ENCODE results near the gene THSD4. TPM values are rescaled to one million over a fixed set of nuclear protein-coding genes. Genes with fewer than 3 reads are reported as not detected.

THSD4 gene
- total and polyA plus RNA-seq, 9 of the 15 experiments (the other 6 are each of a cell fraction or from before 2014, with no cell fraction given), result 0.04 TPM; not detected in 5

DNA sequence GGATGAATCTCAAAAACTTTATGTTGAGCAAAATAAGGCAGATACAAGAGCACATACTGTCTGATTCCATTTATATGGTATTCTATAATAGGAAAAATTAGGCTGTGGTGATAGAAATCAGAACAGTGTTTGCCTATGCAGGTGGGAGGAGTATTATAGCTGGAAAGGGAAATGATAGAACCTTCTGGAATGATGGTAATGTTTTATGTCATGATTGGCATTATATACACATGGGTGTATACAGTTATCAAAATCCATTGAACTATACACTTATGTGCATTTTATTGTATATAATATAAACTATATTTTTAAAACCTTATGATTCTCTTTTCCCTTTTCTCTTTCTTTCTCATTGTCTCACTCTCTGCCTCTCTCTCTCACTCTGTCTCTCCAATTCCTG lies 156.1 kb downstream of the THSD4 start (continued):
- TF ChIP-seq EWSR1 (IDR thresholded peaks at IDR 0.05; ENCODE audit: borderline replicate concordance, low read depth, partially characterized antibody), result no peak
- TF ChIP-seq, protein P1, sequence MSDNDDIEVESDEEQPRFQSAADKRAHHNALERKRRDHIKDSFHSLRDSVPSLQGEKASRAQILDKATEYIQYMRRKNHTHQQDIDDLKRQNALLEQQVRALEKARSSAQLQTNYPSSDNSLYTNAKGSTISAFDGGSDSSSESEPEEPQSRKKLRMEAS (CRISPR knock-in tag; IDR thresholded peaks at IDR 0.05), result no peak

DNA sequence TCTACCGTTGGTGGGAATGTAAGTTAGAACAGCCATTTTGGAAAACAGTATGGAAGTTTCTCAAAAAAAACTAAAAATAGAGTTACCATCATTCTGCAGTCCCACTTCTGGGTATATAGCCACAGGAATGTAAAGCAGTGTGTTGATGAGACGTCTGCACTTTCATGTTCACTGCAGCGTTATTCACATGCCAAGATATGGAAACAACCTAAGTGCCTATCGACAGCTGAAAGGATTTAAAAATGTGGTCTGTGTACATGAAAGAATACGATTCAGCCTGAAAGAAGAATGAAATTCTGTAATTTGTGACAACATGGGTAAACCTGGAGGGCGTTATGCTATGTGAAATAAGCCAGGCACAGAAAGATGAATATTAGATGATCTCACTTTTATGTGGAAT lies 157.7 kb downstream of the THSD4 start:
- CTCF ChIA-PET (ENCODE audit: low intra/inter-chr PET ratio), result no interaction called here
- DNase-seq (ENCODE audit: extremely low read depth in 1 of 4, low spot score in 3 of 4), result no peak
- Histone ChIP-seq H3K4me1 (replicated peaks in 1 of 2; ENCODE audit: control insufficient read depth in 2 of 2, insufficient read depth in 2 of 2, low read length in 2 of 2) (no peaks in the 10 kb centered on the region), H3K36me3 (ENCODE audit: control insufficient read depth, insufficient read depth, low read length) (no peaks in the 10 kb centered on the region), H2AFZ (ENCODE audit: low read depth, low read length) (no peak overlapping the region), H3K79me2 (ENCODE audit: control insufficient read depth, insufficient read depth, low read length) (no peaks in the 10 kb centered on the region), H3K4me3 (no peak overlapping the region), H3K27ac (ENCODE audit: extremely low read depth, low read depth, low read length) (no peak overlapping the region), H3K9me3 (replicated peaks; ENCODE audit: control insufficient read depth, insufficient read depth, low read depth, low read length) (no peaks in the 10 kb centered on the region), H3K27me3 (ENCODE audit: control insufficient read depth in 2 of 2, insufficient read depth in 2 of 2, low read length in 2 of 2) (no peaks in the 10 kb centered on the region), H3K9ac (ENCODE audit: insufficient read depth in 1 of 2, low read depth in 2 of 2, low read length in 2 of 2) (no peak overlapping the region), H4K20me1 (replicated peaks; ENCODE audit: control insufficient read depth, insufficient read depth, low read length) (no peaks in the 10 kb centered on the region), H3K4me2 (ENCODE audit: insufficient read depth, low read length) (no peak overlapping the region), H3K9me1 (ENCODE audit: control insufficient read depth, insufficient read depth, low read length) (no peaks in the 10 kb centered on the region)
- TF ChIP-seq GTF2F1 (IDR thresholded peaks at IDR 0.05; ENCODE audit: low read depth, low read length), result no peak
- TF ChIP-seq, protein P2, sequence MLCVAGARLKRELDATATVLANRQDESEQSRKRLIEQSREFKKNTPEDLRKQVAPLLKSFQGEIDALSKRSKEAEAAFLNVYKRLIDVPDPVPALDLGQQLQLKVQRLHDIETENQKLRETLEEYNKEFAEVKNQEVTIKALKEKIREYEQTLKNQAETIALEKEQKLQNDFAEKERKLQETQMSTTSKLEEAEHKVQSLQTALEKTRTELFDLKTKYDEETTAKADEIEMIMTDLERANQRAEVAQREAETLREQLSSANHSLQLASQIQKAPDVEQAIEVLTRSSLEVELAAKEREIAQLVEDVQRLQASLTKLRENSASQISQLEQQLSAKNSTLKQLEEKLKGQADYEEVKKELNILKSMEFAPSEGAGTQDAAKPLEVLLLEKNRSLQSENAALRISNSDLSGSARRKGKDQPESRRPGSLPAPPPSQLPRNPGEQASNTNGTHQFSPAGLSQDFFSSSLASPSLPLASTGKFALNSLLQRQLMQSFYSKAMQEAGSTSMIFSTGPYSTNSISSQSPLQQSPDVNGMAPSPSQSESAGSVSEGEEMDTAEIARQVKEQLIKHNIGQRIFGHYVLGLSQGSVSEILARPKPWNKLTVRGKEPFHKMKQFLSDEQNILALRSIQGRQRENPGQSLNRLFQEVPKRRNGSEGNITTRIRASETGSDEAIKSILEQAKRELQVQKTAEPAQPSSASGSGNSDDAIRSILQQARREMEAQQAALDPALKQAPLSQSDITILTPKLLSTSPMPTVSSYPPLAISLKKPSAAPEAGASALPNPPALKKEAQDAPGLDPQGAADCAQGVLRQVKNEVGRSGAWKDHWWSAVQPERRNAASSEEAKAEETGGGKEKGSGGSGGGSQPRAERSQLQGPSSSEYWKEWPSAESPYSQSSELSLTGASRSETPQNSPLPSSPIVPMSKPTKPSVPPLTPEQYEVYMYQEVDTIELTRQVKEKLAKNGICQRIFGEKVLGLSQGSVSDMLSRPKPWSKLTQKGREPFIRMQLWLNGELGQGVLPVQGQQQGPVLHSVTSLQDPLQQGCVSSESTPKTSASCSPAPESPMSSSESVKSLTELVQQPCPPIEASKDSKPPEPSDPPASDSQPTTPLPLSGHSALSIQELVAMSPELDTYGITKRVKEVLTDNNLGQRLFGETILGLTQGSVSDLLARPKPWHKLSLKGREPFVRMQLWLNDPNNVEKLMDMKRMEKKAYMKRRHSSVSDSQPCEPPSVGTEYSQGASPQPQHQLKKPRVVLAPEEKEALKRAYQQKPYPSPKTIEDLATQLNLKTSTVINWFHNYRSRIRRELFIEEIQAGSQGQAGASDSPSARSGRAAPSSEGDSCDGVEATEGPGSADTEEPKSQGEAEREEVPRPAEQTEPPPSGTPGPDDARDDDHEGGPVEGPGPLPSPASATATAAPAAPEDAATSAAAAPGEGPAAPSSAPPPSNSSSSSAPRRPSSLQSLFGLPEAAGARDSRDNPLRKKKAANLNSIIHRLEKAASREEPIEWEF (CRISPR knock-in tag; IDR thresholded peaks at IDR 0.05), result no peak
- TF ChIP-seq GABPB2 (CRISPR knock-in tag; conservative IDR thresholded peaks at IDR 0.05), result no peak
- TF ChIP-seq FOXJ2 (tag; IDR thresholded peaks at IDR 0.05), result no peak
- TF ChIP-seq POLR2A (conservative IDR thresholded peaks at IDR 0.05), result no peak
- no peak for TF ChIP-seq ZNF57 (CRISPR knock-in tag; IDR thresholded peaks at IDR 0.05)
- TF ChIP-seq RHOXF2B (CRISPR knock-in tag; conservative IDR thresholded peaks at IDR 0.05), result no peak
- WGBS (ENCODE audit: insufficient coverage, low coverage, missing lambda C conversion rate), result 2% methylated on average over 6 of the region's 6 CpGs
- no peak for FAIRE-seq
- in situ Hi-C loops (cut with MboI) (no loop called here), intact Hi-C loops (cut with micrococcal nuclease) (no loop called here)
- no peak for ATAC-seq
- POLR2A ChIA-PET, result no interaction called here
- no TSS peak for BruUV-seq (replicated peaks)
